ENCODE data around the gene PLCB2. TPM values are rescaled to one million over a fixed set of nuclear protein-coding genes. Genes with fewer than 3 reads are reported as not detected.
A peak's percentile ranks its signal among the peaks of the same experiment; 100 is the strongest.

PLCB2 gene
- total RNA-seq, 1 experiment from 2014 or later, result 0.84 TPM

- Mint-ChIP-seq H3K9me3 (ENCODE audit: unreplicated experiment) (no peaks in the 10 kb centered on the region), H3K27me3 (ENCODE audit: insufficient read depth, unreplicated experiment) (no peaks in the 10 kb centered on the region), H3K36me3 (ENCODE audit: insufficient read depth, unreplicated experiment) (no peaks in the 10 kb centered on the region), H3K4me3 (ENCODE audit: unreplicated experiment) (peak overlapping the region; percentile 64), H3K27ac (ENCODE audit: low read depth, unreplicated experiment) (no peak overlapping the region), H3K4me1 (ENCODE audit: insufficient read depth, unreplicated experiment) (no peaks in the 10 kb centered on the region)
- ChIA-PET CTCF (interaction anchor here (0.9 to 1.8 kb wide), 3 partner anchors 12 to 56 kb away, joined by 3 to 6 read pairs (median 3); no protein-coding TSS in a partner anchor), POLR2A (interaction anchor here (0.6 kb wide), 1 partner anchor 51 kb away, joined by 4 read pairs; no protein-coding TSS in a partner anchor)
- TF ChIP-seq CTCF (IDR thresholded peaks at IDR 0.05; ENCODE audit: unreplicated experiment), result peak; percentile 53
- DNase-seq (ENCODE audit: unreplicated experiment), result no peak
- BruUV-seq (replicated peaks), result no TSS peak
- intact Hi-C loops (cut with micrococcal nuclease), result no loop called here
These were observed 25.4 kb downstream of the PLCB2 start for GRCh38 chr15:40282147-40282868.

GRCh38 chr15:40281801-40282146 is 26.0 kb downstream of the PLCB2 start:
- DNase-seq (ENCODE audit: unreplicated experiment), result no peak
- POLR2A ChIA-PET, result no interaction called here
- Mint-ChIP-seq H3K9me3 (ENCODE audit: unreplicated experiment) (no peaks in the 10 kb centered on the region), H3K27me3 (ENCODE audit: insufficient read depth, unreplicated experiment) (no peaks in the 10 kb centered on the region), H3K27ac (ENCODE audit: low read depth, unreplicated experiment) (no peak overlapping the region), H3K36me3 (ENCODE audit: insufficient read depth, unreplicated experiment) (no peaks in the 10 kb centered on the region), H3K4me3 (ENCODE audit: unreplicated experiment) (no peak overlapping the region), H3K4me1 (ENCODE audit: insufficient read depth, unreplicated experiment) (no peaks in the 10 kb centered on the region)
- intact Hi-C loops (cut with micrococcal nuclease), result no loop called here
- no peak for TF ChIP-seq CTCF (IDR thresholded peaks at IDR 0.05; ENCODE audit: unreplicated experiment)
- CTCF ChIA-PET, result interaction anchor here (0.9 kb wide), 1 partner anchor 12 kb away, joined by 3 read pairs; no protein-coding TSS in a partner anchor
- no TSS peak for BruUV-seq (replicated peaks)

- intact Hi-C loops (cut with micrococcal nuclease), result no loop called here
- TF ChIP-seq CTCF (IDR thresholded peaks at IDR 0.05; ENCODE audit: unreplicated experiment), result no peak
- Mint-ChIP-seq H3K9me3 (ENCODE audit: unreplicated experiment) (no peaks in the 10 kb centered on the region), H3K27ac (ENCODE audit: low read depth, unreplicated experiment) (no peak overlapping the region), H3K4me3 (ENCODE audit: unreplicated experiment) (peak overlapping the region; percentile 14), H3K36me3 (ENCODE audit: insufficient read depth, unreplicated experiment) (peaks cover under 1% of the 10 kb centered on the region), H3K4me1 (ENCODE audit: insufficient read depth, unreplicated experiment) (no peaks in the 10 kb centered on the region), H3K27me3 (ENCODE audit: insufficient read depth, unreplicated experiment) (no peaks in the 10 kb centered on the region)
- ChIA-PET POLR2A (interaction anchor here (2.1 kb wide), 1 partner anchor 141 kb away, joined by 11 read pairs; no protein-coding TSS in a partner anchor), CTCF (interaction anchor here (0.6 to 14.7 kb wide), 13 partner anchors 8 to 142 kb away, joined by 3 to 657 read pairs (median 15); partner anchors contain the start of genes CCDC9B and PLCB2)
- BruUV-seq (replicated peaks), result no TSS peak
- no peak for DNase-seq (ENCODE audit: unreplicated experiment)
These were observed 26.5 kb downstream of the PLCB2 start for GRCh38 chr15:40281057-40281800.

Data from MCF 10A (cell line).